HCT116 (cell line): Measurements from ENCODE around the gene OGN. TPM values are rescaled to one million over a fixed set of nuclear protein-coding genes. Genes with fewer than 3 reads are reported as not detected.

Experiments used
- ATAC-seq: fragments of 200-7000 bp; cut with Tn5 transposase; 2 replicates; pipeline ENCODE4 v1.9.1; 2020; ENCODE audit warnings: mild to moderate bottlenecking, moderate library complexity
- BruUV-seq: library from RNA; stranded (reverse); fragments of 400-500 nt; replicated peaks from 2 replicates; lab custom pipeline; 2021; lab: Mats Ljungman, UMichigan
- CTCF ChIA-PET: fragments of 300-600 bp; sonication (Branson Sonifier 250); formaldehyde crosslinking; loops from one replicate; lab custom pipeline; 2021; ENCODE audit warnings: antibody characterized with exemption; lab: Charles Lee
- POLR2A ChIA-PET: fragments of 300-600, 350-600 bp; sonication (Branson Sonifier 250); formaldehyde crosslinking; loops from one replicate; lab custom pipeline; 2021; ENCODE audit warnings: antibody characterized with exemption; lab: Charles Lee
- RAD21 ChIA-PET, 2 experiments: fragments of 300-600 bp; sonication (Branson Sonifier 250); formaldehyde crosslinking; loops; one replicate each; lab custom pipeline; 2023; ENCODE audit warnings: low total read pairs in 2 of 2; ENCODE audit not compliant: uncharacterized antibody in 2 of 2, unreplicated experiment in 2 of 2, low non-redundant PET in 1 of 2; lab: Charles Lee
- DNase-seq: peaks from one replicate; pipeline ENCODE4 v3.0.0-alpha.2; 2010; ENCODE audit warnings: low read depth, low spot score
- H2AFZ ChIP-seq: fragments of 200-600 bp; shearing (Covaris generic), sonication (generic); 2 replicates; pipeline ENCODE4 v1.6.1; 2017; ENCODE audit warnings: low read depth, mixed run types, mixed read lengths, antibody characterized with exemption, low read length; ENCODE audit not compliant: poor library complexity, severe bottlenecking
- H3K27ac ChIP-seq: 2 replicates; pipeline ENCODE4 v1.5.1; 2012; ENCODE audit warnings: low read depth, low read length
- H3K27me3 ChIP-seq: fragments of 200-600 bp; sonication (generic); 2 replicates; pipeline ENCODE4 v1.6.1; 2016; ENCODE audit warnings: mixed run types, low read length, mixed read lengths; ENCODE audit not compliant: insufficient read depth
- H3K36me3 ChIP-seq, 2 experiments: fragments of 200-500 bp in 1 of 2; fragments of 200-600 bp in 1 of 2; sonication (Bioruptor generic) in 1 of 2; sonication (generic) in 1 of 2; 2 replicates each; pipeline versions ENCODE4 v1.5.1 to v1.6.1; 2014 to 2016; ENCODE audit warnings: low read length in 2 of 2, inconsistent platforms in 1 of 2, mixed read lengths in 1 of 2, mixed run types in 1 of 2; ENCODE audit not compliant: insufficient read depth in 2 of 2, control insufficient read depth in 1 of 2
- H3K4me1 ChIP-seq, 2 experiments: fragments of 200-600 bp in 1 of 2; sonication (generic) in 1 of 2; 2 replicates each; pipeline versions ENCODE4 v1.5.1 to v1.6.1; 2012 to 2017; ENCODE audit warnings: low read length in 2 of 2, inconsistent platforms in 1 of 2, mild to moderate bottlenecking in 1 of 2, mixed read lengths in 1 of 2, mixed run types in 1 of 2, moderate library complexity in 1 of 2; ENCODE audit not compliant: insufficient read depth in 2 of 2, control insufficient read depth in 1 of 2
- H3K4me2 ChIP-seq: fragments of 200-600 bp; sonication (generic); 2 replicates; pipeline ENCODE4 v1.6.1; 2017; ENCODE audit warnings: mixed run types, low read length, mixed read lengths
- H3K4me3 ChIP-seq, 2 experiments: fragments of 200-600 bp in 1 of 2; sonication (generic) in 1 of 2; replicated peaks in 1 of 2; 2 replicates each; pipeline ENCODE4 v1.5.1; 2011 to 2016; ENCODE audit warnings: low read length in 2 of 2, control low read depth in 1 of 2, low read depth in 1 of 2, mild to moderate bottlenecking in 1 of 2, mixed read lengths in 1 of 2, mixed run types in 1 of 2
- H3K79me2 ChIP-seq: fragments of 200-600 bp; sonication (generic); 2 replicates; pipeline ENCODE4 v1.6.1; 2017; ENCODE audit warnings: mild to moderate bottlenecking, mixed run types, low read length, moderate library complexity, mixed read lengths; ENCODE audit not compliant: insufficient read depth
- H3K9ac ChIP-seq: fragments of 200-600 bp; sonication (generic); 2 replicates; pipeline ENCODE4 v1.6.1; 2016; ENCODE audit warnings: low read length, mixed read lengths
- H3K9me2 ChIP-seq: fragments of 200-600 bp; sonication (generic), shearing (Covaris generic); 2 replicates; pipeline ENCODE4 v1.6.1; 2017; ENCODE audit warnings: mixed run types, mild to moderate bottlenecking, moderate library complexity; ENCODE audit not compliant: insufficient read depth
- H3K9me3 ChIP-seq, 2 experiments: fragments of 200-500 bp in 1 of 2; fragments of 200-600 bp in 1 of 2; sonication (Bioruptor generic) in 1 of 2; sonication (generic) in 1 of 2; 2 replicates each; pipeline ENCODE4 v1.6.1; 2014 to 2017; ENCODE audit warnings: low read length in 2 of 2, mixed read lengths in 2 of 2, inconsistent platforms in 1 of 2, low read depth in 1 of 2, mild to moderate bottlenecking in 1 of 2, mixed run types in 1 of 2, moderate library complexity in 1 of 2; ENCODE audit not compliant: control insufficient read depth in 1 of 2, insufficient read depth in 1 of 2
- H4K20me1 ChIP-seq: fragments of 200-600 bp; sonication (generic), shearing (Covaris generic); 2 replicates; pipeline ENCODE4 v1.6.1; 2017; ENCODE audit warnings: mixed run types, mild to moderate bottlenecking, moderate library complexity; ENCODE audit not compliant: insufficient read depth
- CEBPB ChIP-seq: IDR thresholded peaks from 2 replicates; pipeline ENCODE4 v1.6.1; 2012; ENCODE audit warnings: low read depth
- EGR1 ChIP-seq: IDR thresholded peaks from 2 replicates; pipeline ENCODE4 v1.6.1; 2012; ENCODE audit warnings: low read depth
- ELF1 ChIP-seq: IDR thresholded peaks from 2 replicates; pipeline ENCODE4 v1.6.1; 2012; ENCODE audit warnings: low read depth, borderline replicate concordance
- EZH2 ChIP-seq: fragments of 200-600 bp; sonication (generic); IDR thresholded peaks from 2 replicates; pipeline ENCODE4 v1.6.1; 2017; ENCODE audit warnings: antibody characterized with exemption, mixed run types
- EZH2phosphoT487 ChIP-seq: fragments of 200-600 bp; IDR thresholded peaks from 2 replicates; pipeline ENCODE4 v1.6.1; 2018; ENCODE audit warnings: antibody characterized with exemption, borderline replicate concordance
- JUND ChIP-seq: IDR thresholded peaks from 2 replicates; pipeline ENCODE4 v1.6.1; 2012
- MAX ChIP-seq: IDR thresholded peaks from 2 replicates; pipeline ENCODE4 v1.6.1; 2012
- POLR2AphosphoS5 ChIP-seq: IDR thresholded peaks from 2 replicates; pipeline ENCODE4 v1.6.1; 2011; ENCODE audit warnings: mild to moderate bottlenecking, low read depth, low read length, moderate library complexity
- RAD21 ChIP-seq: IDR thresholded peaks from 2 replicates; pipeline ENCODE4 v1.6.1; 2012; ENCODE audit warnings: low read depth, mild to moderate bottlenecking
- SP1 ChIP-seq: IDR thresholded peaks from 2 replicates; pipeline ENCODE4 v1.6.1; 2012; ENCODE audit warnings: low read depth
- SRF ChIP-seq: IDR thresholded peaks from 2 replicates; pipeline ENCODE4 v1.6.1; 2012; ENCODE audit warnings: low read depth
- TCF7L2 ChIP-seq: IDR thresholded peaks from 2 replicates; pipeline ENCODE4 v1.7.0; 2011; ENCODE audit warnings: borderline replicate concordance, inconsistent platforms; ENCODE audit not compliant: insufficient read depth, insufficient read length; ENCODE audit errors: extremely low read depth
- ZFX ChIP-seq: fragments of 450-650 bp; IDR thresholded peaks from 2 replicates; pipeline ENCODE4 v1.6.1; 2017
- ZNF274 ChIP-seq: fragments of 200-500 bp; sonication (Bioruptor generic); IDR thresholded peaks from 2 replicates; pipeline ENCODE4 v1.6.1; 2014; ENCODE audit warnings: mild to moderate bottlenecking, low read depth, low read length, inconsistent platforms
- intact Hi-C: fragments of 100-400 bp; cut with micrococcal nuclease; formaldehyde crosslinking; loops from 2 replicates; pipeline ENCODE4 v1.10.0; 2022
- total RNA-seq: library from RNA; stranded (reverse); gene quantifications from one replicate; pipeline ENCODE4 v1.2.1, GENCODE V29; 2021; ENCODE audit not compliant: unreplicated experiment
- TF ChIP-seq, protein P1 (sequence below): IDR thresholded peaks from 2 replicates; pipeline ENCODE4 v1.6.1; 2012
- TF ChIP-seq, protein P2 (sequence below): IDR thresholded peaks from 2 replicates; pipeline ENCODE4 v1.6.1; 2011; ENCODE audit warnings: mild to moderate bottlenecking, low read length, moderate library complexity; ENCODE audit not compliant: insufficient replicate concordance; ENCODE audit errors: extremely low read depth

The OGN gene
- total RNA-seq, 1 experiment from 2014 or later = 0.15 TPM

GRCh38 chr9:92425474-92425873 is 21.1 kb upstream of the OGN start:
- Histone ChIP-seq H3K9me2 (no peaks in the 10 kb centered on the region), H3K4me1 (no peaks in the 10 kb centered on the region), H3K4me2 (no peak overlapping the region), H3K79me2 (no peaks in the 10 kb centered on the region), H4K20me1 (no peaks in the 10 kb centered on the region), H3K27ac (no peak overlapping the region), H3K27me3 (no peaks in the 10 kb centered on the region), H3K36me3 (no peaks in the 10 kb centered on the region), H3K4me3 (no peak overlapping the region), H3K9me3 (no peaks in the 10 kb centered on the region), H2AFZ (no peak overlapping the region), H3K9ac (no peak overlapping the region)
- no peak for DNase-seq
- ChIA-PET CTCF (interaction anchor here (1.2 kb wide), 1 partner anchor 13 kb away, joined by 3 read pairs; no protein-coding TSS in a partner anchor), RAD21 (no interaction called here), POLR2A (no interaction called here)
- intact Hi-C loops = no loop called here
- TF ChIP-seq ELF1 (no peak), SRF (no peak), EGR1 (no peak), TCF7L2 (no peak), RAD21 (no peak), MAX (no peak), CEBPB (no peak), ZNF274 (no peak), POLR2AphosphoS5 (no peak), SP1 (no peak), ZFX (no peak), EZH2phosphoT487 (no peak), JUND (no peak), EZH2 (no peak)
- TF ChIP-seq, protein P1, sequence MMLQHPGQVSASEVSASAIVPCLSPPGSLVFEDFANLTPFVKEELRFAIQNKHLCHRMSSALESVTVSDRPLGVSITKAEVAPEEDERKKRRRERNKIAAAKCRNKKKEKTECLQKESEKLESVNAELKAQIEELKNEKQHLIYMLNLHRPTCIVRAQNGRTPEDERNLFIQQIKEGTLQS = no peak
- TF ChIP-seq, protein P2, sequence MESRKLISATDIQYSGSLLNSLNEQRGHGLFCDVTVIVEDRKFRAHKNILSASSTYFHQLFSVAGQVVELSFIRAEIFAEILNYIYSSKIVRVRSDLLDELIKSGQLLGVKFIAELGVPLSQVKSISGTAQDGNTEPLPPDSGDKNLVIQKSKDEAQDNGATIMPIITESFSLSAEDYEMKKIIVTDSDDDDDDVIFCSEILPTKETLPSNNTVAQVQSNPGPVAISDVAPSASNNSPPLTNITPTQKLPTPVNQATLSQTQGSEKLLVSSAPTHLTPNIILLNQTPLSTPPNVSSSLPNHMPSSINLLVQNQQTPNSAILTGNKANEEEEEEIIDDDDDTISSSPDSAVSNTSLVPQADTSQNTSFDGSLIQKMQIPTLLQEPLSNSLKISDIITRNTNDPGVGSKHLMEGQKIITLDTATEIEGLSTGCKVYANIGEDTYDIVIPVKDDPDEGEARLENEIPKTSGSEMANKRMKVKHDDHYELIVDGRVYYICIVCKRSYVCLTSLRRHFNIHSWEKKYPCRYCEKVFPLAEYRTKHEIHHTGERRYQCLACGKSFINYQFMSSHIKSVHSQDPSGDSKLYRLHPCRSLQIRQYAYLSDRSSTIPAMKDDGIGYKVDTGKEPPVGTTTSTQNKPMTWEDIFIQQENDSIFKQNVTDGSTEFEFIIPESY = no peak
- no peak for ATAC-seq
- BruUV-seq = no TSS peak
